ENCODE results near the gene FGF21.

Gene FGF21

GRCh38 chr19:48807590-48808308, 52.4 kb downstream of the FGF21 start:
- H3K4me3 ChIP-seq (ENCODE audit: control insufficient read depth, low read depth, low read length) = no peak overlapping the region
- no peak for TF ChIP-seq CTCF (conservative IDR thresholded peaks at IDR 0.05; ENCODE audit: control insufficient read depth, insufficient read depth, low read depth, low read length)
- DNase-seq (ENCODE audit: low read depth) = no peak

All from fibroblast of mammary gland (primary cell).